ENCODE data around the gene ZNF598. TPM values are rescaled to one million over a fixed set of nuclear protein-coding genes. Genes with fewer than 3 reads are reported as not detected.
A peak's percentile ranks its signal among the peaks of the same experiment; 100 is the strongest.

The ZNF598 gene
- total RNA-seq, 2 experiments from 2014 or later = 39.7 to 43.6 TPM

- CTCF ChIA-PET = no interaction called here
- Mint-ChIP-seq H3K27me3 (peaks cover 37% of the 10 kb centered on the region), H3K36me3 (ENCODE audit: low read depth) (peaks cover 20% of the 10 kb centered on the region), H3K4me3 (peak overlapping the region; percentile 70), H3K4me1 (ENCODE audit: low read depth) (peaks cover 40% of the 10 kb centered on the region), H3K27ac (no peak overlapping the region), H3K9me3 (no peaks in the 10 kb centered on the region)
- intact Hi-C loops (cut with DNase I, micrococcal nuclease) = no loop called here
- peaks cover 14 to 18% of the 10 kb centered on the region in 2 experiments for H3K27me3 ChIP-seq (ENCODE audit: control insufficient read depth in 1 of 2, insufficient read depth in 2 of 2, low read length in 2 of 2)
- H3K9me3 ChIP-seq (ENCODE audit: control insufficient read depth in 1 of 2, insufficient read depth in 1 of 2, low read length in 2 of 2) = peaks cover 0 to 9% of the 10 kb centered on the region in 2 experiments
- H3K36me3 ChIP-seq (ENCODE audit: insufficient read depth, low read length) = peaks cover 12% of the 10 kb centered on the region
- DNase-seq = no peak
- no peak for ATAC-seq (ENCODE audit: poor library complexity)
- no peak overlapping the region for H3K4me3 ChIP-seq (ENCODE audit: low read length)
- POLR2A ChIA-PET = interaction anchor here (2.7 kb wide), 1 partner anchor 23 kb away, joined by 12 read pairs; the partner anchor contains the start of gene RPS2
- H3K4me1 ChIP-seq (ENCODE audit: insufficient read depth, low read length) = peaks cover 54% of the 10 kb centered on the region
- H3K27ac ChIP-seq (ENCODE audit: low read depth in 1 of 2, low read length in 2 of 2) = no peak overlapping the region
- TF ChIP-seq, protein P1, sequence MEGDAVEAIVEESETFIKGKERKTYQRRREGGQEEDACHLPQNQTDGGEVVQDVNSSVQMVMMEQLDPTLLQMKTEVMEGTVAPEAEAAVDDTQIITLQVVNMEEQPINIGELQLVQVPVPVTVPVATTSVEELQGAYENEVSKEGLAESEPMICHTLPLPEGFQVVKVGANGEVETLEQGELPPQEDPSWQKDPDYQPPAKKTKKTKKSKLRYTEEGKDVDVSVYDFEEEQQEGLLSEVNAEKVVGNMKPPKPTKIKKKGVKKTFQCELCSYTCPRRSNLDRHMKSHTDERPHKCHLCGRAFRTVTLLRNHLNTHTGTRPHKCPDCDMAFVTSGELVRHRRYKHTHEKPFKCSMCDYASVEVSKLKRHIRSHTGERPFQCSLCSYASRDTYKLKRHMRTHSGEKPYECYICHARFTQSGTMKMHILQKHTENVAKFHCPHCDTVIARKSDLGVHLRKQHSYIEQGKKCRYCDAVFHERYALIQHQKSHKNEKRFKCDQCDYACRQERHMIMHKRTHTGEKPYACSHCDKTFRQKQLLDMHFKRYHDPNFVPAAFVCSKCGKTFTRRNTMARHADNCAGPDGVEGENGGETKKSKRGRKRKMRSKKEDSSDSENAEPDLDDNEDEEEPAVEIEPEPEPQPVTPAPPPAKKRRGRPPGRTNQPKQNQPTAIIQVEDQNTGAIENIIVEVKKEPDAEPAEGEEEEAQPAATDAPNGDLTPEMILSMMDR (IDR thresholded peaks at IDR 0.05) = no peak
Observed at GRCh38 chr16:1987198-1987597, 22.4 kb downstream of the ZNF598 start.

GRCh38 chr16:1985466-1986150 is 24.0 kb downstream of the ZNF598 start:
- peak overlapping the region; percentile 56 for H3K27ac Mint-ChIP-seq
- Histone ChIP-seq H3K27me3 (ENCODE audit: control insufficient read depth in 1 of 2, insufficient read depth in 2 of 2, low read length in 2 of 2) (peaks cover 27 to 29% of the 10 kb centered on the region in 2 experiments), H3K9me3 (ENCODE audit: control insufficient read depth in 1 of 2, insufficient read depth in 1 of 2, low read length in 2 of 2) (peaks cover 0 to 13% of the 10 kb centered on the region in 2 experiments)

GRCh38 chr16:1984347-1985225 is 25.0 kb downstream of the ZNF598 start:
- POLR2A ChIA-PET = interaction anchor here (0.6 to 6.8 kb wide), 10 partner anchors 8 to 171 kb away, joined by 3 to 62 read pairs (median 4); partner anchors contain the start of genes PKD1, RPS2, TBL3 and TRAF7
- H3K27me3 ChIP-seq (ENCODE audit: control insufficient read depth in 1 of 2, insufficient read depth in 2 of 2, low read length in 2 of 2) = peaks cover 33 to 35% of the 10 kb centered on the region in 2 experiments
- H3K4me1 ChIP-seq (ENCODE audit: insufficient read depth, low read length) = peaks cover 44% of the 10 kb centered on the region
- H3K36me3 Mint-ChIP-seq (ENCODE audit: low read depth) = peaks cover 20% of the 10 kb centered on the region
- TF ChIP-seq, protein P1 (IDR thresholded peaks at IDR 0.05) = no peak
- H3K4me3 ChIP-seq (ENCODE audit: low read length) = peak overlapping the region; percentile 65
- H3K4me1 Mint-ChIP-seq (ENCODE audit: low read depth) = peaks cover 30% of the 10 kb centered on the region
- H3K27me3 Mint-ChIP-seq = peaks cover 50% of the 10 kb centered on the region
- no peak overlapping the region for H3K27ac ChIP-seq (ENCODE audit: low read depth in 1 of 2, low read length in 2 of 2)
- H3K9me3 ChIP-seq (ENCODE audit: control insufficient read depth in 1 of 2, insufficient read depth in 1 of 2, low read length in 2 of 2) = peaks cover 0 to 20% of the 10 kb centered on the region in 2 experiments
- DNase-seq (peak in 1 of 14 experiments; percentile 51), ATAC-seq (ENCODE audit: poor library complexity) (peak; percentile 48)
- intact Hi-C loops (cut with DNase I, micrococcal nuclease) = no loop called here
- H3K4me3 Mint-ChIP-seq = peak overlapping the region; percentile 87
- CTCF ChIA-PET = interaction anchor here (2.1 kb wide), 1 partner anchor 20 kb away, joined by 8 read pairs; no protein-coding TSS in a partner anchor
- peaks cover 12% of the 10 kb centered on the region for H3K36me3 ChIP-seq (ENCODE audit: insufficient read depth, low read length)
- no peaks in the 10 kb centered on the region for H3K9me3 Mint-ChIP-seq
- H3K27ac Mint-ChIP-seq = peak overlapping the region; percentile 56

More at GRCh38 chr16:1985466-1986150, 24.0 kb downstream of the ZNF598 start:
- Mint-ChIP-seq H3K27me3 (peaks cover 44% of the 10 kb centered on the region), H3K4me3 (peak overlapping the region; percentile 87), H3K9me3 (no peaks in the 10 kb centered on the region), H3K4me1 (ENCODE audit: low read depth) (peaks cover 30% of the 10 kb centered on the region), H3K36me3 (ENCODE audit: low read depth) (peaks cover 20% of the 10 kb centered on the region)
- TF ChIP-seq, protein P1 (IDR thresholded peaks at IDR 0.05) = no peak
- CTCF ChIA-PET = no interaction called here
- H3K36me3 ChIP-seq (ENCODE audit: insufficient read depth, low read length) = peaks cover 12% of the 10 kb centered on the region
- H3K4me1 ChIP-seq (ENCODE audit: insufficient read depth, low read length) = peaks cover 43% of the 10 kb centered on the region
- H3K27ac ChIP-seq (ENCODE audit: low read depth in 1 of 2, low read length in 2 of 2) = no peak overlapping the region
- DNase-seq (no peak), ATAC-seq (ENCODE audit: poor library complexity) (no peak)
- POLR2A ChIA-PET = interaction anchor here (1.2 to 6.8 kb wide), 6 partner anchors 10 to 170 kb away, joined by 3 to 62 read pairs (median 8); partner anchors contain the start of genes RPS2, TBL3 and TRAF7
- intact Hi-C loops (cut with DNase I, micrococcal nuclease) = no loop called here
- no peak overlapping the region for H3K4me3 ChIP-seq (ENCODE audit: low read length)

Measured in CD4-positive, alpha-beta T cell (primary cell).